H9 (cell line): ENCODE measurements around the gene PEX14. TPM values are rescaled to one million over a fixed set of nuclear protein-coding genes. Genes with fewer than 3 reads are reported as not detected.

Experiments
- DNase-seq: peaks from one replicate; pipeline ENCODE4 v3.0.0-alpha.2; 2017
- H2AFZ ChIP-seq: one replicate; pipeline ENCODE4 v1.6.1; 2013; ENCODE audit warnings: mild to moderate bottlenecking, low read length, control low read depth, moderate library complexity
- H2AK5ac ChIP-seq: 2 replicates; pipeline ENCODE4 v1.6.1; 2013; ENCODE audit warnings: low read length, control low read depth, mixed read lengths; ENCODE audit not compliant: insufficient read length
- H2BK120ac ChIP-seq: one replicate; pipeline ENCODE4 v1.6.1; 2013; ENCODE audit warnings: low read depth, mild to moderate bottlenecking, low read length, control low read depth, inconsistent platforms; ENCODE audit not compliant: poor library complexity, severe bottlenecking
- H2BK12ac ChIP-seq: 2 replicates; pipeline ENCODE4 v1.6.1; 2013; ENCODE audit warnings: low read length, control low read depth, mixed read lengths, low read depth; ENCODE audit not compliant: insufficient read length
- H2BK15ac ChIP-seq: 2 replicates; pipeline ENCODE4 v1.6.1; 2013; ENCODE audit warnings: low read depth, low read length, control low read depth
- H2BK20ac ChIP-seq: one replicate; pipeline ENCODE4 v1.6.1; 2013; ENCODE audit warnings: low read depth, mild to moderate bottlenecking, low read length, control low read depth, inconsistent platforms; ENCODE audit not compliant: poor library complexity, severe bottlenecking
- H2BK5ac ChIP-seq: 2 replicates; pipeline ENCODE4 v1.6.1; 2013; ENCODE audit warnings: low read length, control low read depth, mixed read lengths; ENCODE audit not compliant: insufficient read length
- H3K14ac ChIP-seq: 2 replicates; pipeline ENCODE4 v1.6.1; 2013; ENCODE audit warnings: low read length, control low read depth; ENCODE audit not compliant: insufficient read depth
- H3K18ac ChIP-seq: 2 replicates; pipeline ENCODE4 v1.6.1; 2013; ENCODE audit warnings: low read depth, mild to moderate bottlenecking, mixed read lengths, low read length, control low read depth; ENCODE audit not compliant: insufficient read length
- H3K23ac ChIP-seq: 2 replicates; pipeline ENCODE4 v1.6.1; 2013; ENCODE audit warnings: low read length, control low read depth, mixed read lengths, low read depth; ENCODE audit not compliant: insufficient read length
- H3K23me2 ChIP-seq: 2 replicates; pipeline ENCODE4 v1.6.1; 2013; ENCODE audit warnings: low read depth, mild to moderate bottlenecking, mixed read lengths, low read length, control low read depth; ENCODE audit not compliant: insufficient read length, poor library complexity, severe bottlenecking
- H3K27ac ChIP-seq: 2 replicates; pipeline ENCODE4 v1.5.1; 2013; ENCODE audit warnings: low read length, control low read depth, mixed read lengths, low read depth; ENCODE audit not compliant: insufficient read length
- H3K27me3 ChIP-seq: 2 replicates; pipeline ENCODE4 v1.6.1; 2013; ENCODE audit warnings: low read length, control low read depth, inconsistent platforms; ENCODE audit not compliant: insufficient read depth
- H3K4ac ChIP-seq: 2 replicates; pipeline ENCODE4 v1.6.1; 2013; ENCODE audit warnings: low read depth, mild to moderate bottlenecking, control low read depth, inconsistent platforms, low read length, moderate library complexity
- H3K4me1 ChIP-seq: 2 replicates; pipeline ENCODE4 v1.6.1; 2013; ENCODE audit warnings: low read length, control low read depth, inconsistent platforms; ENCODE audit not compliant: insufficient read depth
- H3K4me2 ChIP-seq: 2 replicates; pipeline ENCODE4 v1.6.1; 2013; ENCODE audit warnings: low read length, control low read depth, mixed read lengths; ENCODE audit not compliant: insufficient read length, insufficient read depth
- H3K56ac ChIP-seq: 2 replicates; pipeline ENCODE4 v1.6.1; 2013; ENCODE audit warnings: low read depth, mild to moderate bottlenecking, mixed read lengths, low read length, control low read depth; ENCODE audit not compliant: insufficient read length
- H3K79me1 ChIP-seq: 2 replicates; pipeline ENCODE4 v1.6.1; 2013; ENCODE audit warnings: low read depth, mild to moderate bottlenecking, moderate library complexity, low read length, control low read depth, inconsistent platforms; ENCODE audit not compliant: insufficient read depth, poor library complexity, severe bottlenecking
- H3K79me2 ChIP-seq: 2 replicates; pipeline ENCODE4 v1.6.1; 2013; ENCODE audit warnings: low read length, control low read depth, inconsistent platforms; ENCODE audit not compliant: insufficient read depth
- H3K9ac ChIP-seq: 2 replicates; pipeline ENCODE4 v1.6.1; 2013; ENCODE audit warnings: low read length, control low read depth, mixed read lengths; ENCODE audit not compliant: insufficient read length; ENCODE audit errors: extremely low read depth
- H3K9me3 ChIP-seq: one replicate; pipeline ENCODE4 v1.6.1; 2013; ENCODE audit warnings: low read depth, low read length, inconsistent platforms; ENCODE audit not compliant: control insufficient read depth
- H3T11ph ChIP-seq: one replicate; pipeline ENCODE4 v1.6.1; 2013; ENCODE audit warnings: mild to moderate bottlenecking, low read length, control low read depth, inconsistent platforms
- H4K20me1 ChIP-seq: one replicate; pipeline ENCODE4 v1.6.1; 2013; ENCODE audit not compliant: control insufficient read depth, insufficient read length, insufficient read depth
- H4K5ac ChIP-seq: 2 replicates; pipeline ENCODE4 v1.6.1; 2013; ENCODE audit warnings: low read depth, mild to moderate bottlenecking, mixed read lengths, low read length, control low read depth; ENCODE audit not compliant: insufficient read length
- H4K8ac ChIP-seq: replicated peaks from 2 replicates; pipeline ENCODE4 v1.6.1; 2013; ENCODE audit warnings: low read length, control low read depth, mixed read lengths, low read depth; ENCODE audit not compliant: insufficient read length
- H4K91ac ChIP-seq: 2 replicates; pipeline ENCODE4 v1.6.1; 2013; ENCODE audit warnings: low read depth, mild to moderate bottlenecking, moderate library complexity, mixed read lengths, low read length, control low read depth; ENCODE audit not compliant: insufficient read length
- H3K27ac Mint-ChIP-seq, 3 experiments: 2 replicates in 2 of 3; 3 replicates in 1 of 3; pipeline ENCODE4 v1.8.0; 2020 to 2021; ENCODE audit warnings: mixed read lengths in 3 of 3, mild to moderate bottlenecking in 1 of 3, moderate library complexity in 1 of 3
- H3K27me3 Mint-ChIP-seq: 2 replicates; pipeline ENCODE4 v1.8.0; 2021; ENCODE audit warnings: low read depth, mild to moderate bottlenecking, moderate library complexity, mixed read lengths
- H3K36me3 Mint-ChIP-seq, 3 experiments: 2 replicates in 2 of 3; 3 replicates in 1 of 3; pipeline ENCODE4 v1.8.0; 2020 to 2021; ENCODE audit warnings: low read depth in 3 of 3, mixed read lengths in 3 of 3; ENCODE audit not compliant: insufficient read depth in 1 of 3
- H3K4me1 Mint-ChIP-seq, 2 experiments: 2 replicates each; pipeline ENCODE4 v1.8.0; 2020; ENCODE audit warnings: mixed read lengths in 2 of 2
- H3K4me3 Mint-ChIP-seq, 2 experiments: 2 replicates in 1 of 2; 3 replicates in 1 of 2; pipeline ENCODE4 v1.8.0; 2020 to 2021; ENCODE audit warnings: mild to moderate bottlenecking in 2 of 2, mixed read lengths in 2 of 2, moderate library complexity in 1 of 2
- H3K9me3 Mint-ChIP-seq, 2 experiments: 2 replicates in 1 of 2; 3 replicates in 1 of 2; pipeline ENCODE4 v1.8.0; 2020; ENCODE audit warnings: mild to moderate bottlenecking in 2 of 2, mixed read lengths in 2 of 2, moderate library complexity in 1 of 2
- whole genome bisulfite sequencing: extraction: QIAGEN DNeasy Blood & Tissue Kit; methylation state at CpG from one replicate; pipeline ENCODE4 v1.1.7; 2013; ENCODE audit warnings: missing lambda C conversion rate, low lambda C conversion rate, mixed read lengths; ENCODE audit not compliant: insufficient read length; ENCODE audit errors: extremely low coverage; 5-methylcytosine and 5-hydroxymethylcytosine counted together
- total RNA-seq: library from RNA; stranded (reverse); gene quantifications from 2 replicates; pipeline ENCODE4 v1.2.1, GENCODE V29; 2021
- TF ChIP-seq, protein P1 (sequence below): fragments of 200-600 bp; sonication (generic); conservative IDR thresholded peaks from 3 replicates; pipeline ENCODE4 v1.8.0; 2021; ENCODE audit warnings: antibody characterized with exemption, mild to moderate bottlenecking

Gene PEX14
- total RNA-seq, 1 experiment from 2014 or later: 23.9 TPM

DNA sequence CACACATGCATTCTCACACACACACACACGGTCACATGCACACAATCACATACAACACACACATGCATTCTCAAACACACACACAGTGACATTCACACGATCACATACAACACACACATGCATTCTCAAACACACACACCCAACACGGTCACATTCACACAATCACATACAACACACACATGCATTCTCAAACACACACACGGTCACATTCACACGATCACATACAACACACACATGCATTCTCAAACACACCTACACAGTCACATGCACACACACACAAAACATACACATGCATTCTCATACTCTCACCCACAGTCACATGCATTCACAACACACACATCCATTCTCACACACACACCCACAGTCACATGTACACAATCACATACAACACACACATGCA is 186.7 kb downstream of the PEX14 start:
- H2AK5ac ChIP-seq: no peak overlapping the region
- no peak overlapping the region for H3K23ac ChIP-seq
- TF ChIP-seq, protein P1, sequence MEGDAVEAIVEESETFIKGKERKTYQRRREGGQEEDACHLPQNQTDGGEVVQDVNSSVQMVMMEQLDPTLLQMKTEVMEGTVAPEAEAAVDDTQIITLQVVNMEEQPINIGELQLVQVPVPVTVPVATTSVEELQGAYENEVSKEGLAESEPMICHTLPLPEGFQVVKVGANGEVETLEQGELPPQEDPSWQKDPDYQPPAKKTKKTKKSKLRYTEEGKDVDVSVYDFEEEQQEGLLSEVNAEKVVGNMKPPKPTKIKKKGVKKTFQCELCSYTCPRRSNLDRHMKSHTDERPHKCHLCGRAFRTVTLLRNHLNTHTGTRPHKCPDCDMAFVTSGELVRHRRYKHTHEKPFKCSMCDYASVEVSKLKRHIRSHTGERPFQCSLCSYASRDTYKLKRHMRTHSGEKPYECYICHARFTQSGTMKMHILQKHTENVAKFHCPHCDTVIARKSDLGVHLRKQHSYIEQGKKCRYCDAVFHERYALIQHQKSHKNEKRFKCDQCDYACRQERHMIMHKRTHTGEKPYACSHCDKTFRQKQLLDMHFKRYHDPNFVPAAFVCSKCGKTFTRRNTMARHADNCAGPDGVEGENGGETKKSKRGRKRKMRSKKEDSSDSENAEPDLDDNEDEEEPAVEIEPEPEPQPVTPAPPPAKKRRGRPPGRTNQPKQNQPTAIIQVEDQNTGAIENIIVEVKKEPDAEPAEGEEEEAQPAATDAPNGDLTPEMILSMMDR: no peak
- peak overlapping the region; percentile 13 for H4K5ac ChIP-seq
- no peak overlapping the region for H3K4ac ChIP-seq
- no peak overlapping the region for H2BK20ac ChIP-seq
- Mint-ChIP-seq H3K27me3 (no peaks in the 10 kb centered on the region), H3K36me3 (no peaks in the 10 kb centered on the region), H3K4me3 (no peak overlapping the region), H3K4me1 (peaks cover 10 to 12% of the 10 kb centered on the region in 2 experiments), H3K27ac (no peak overlapping the region), H3K9me3 (no peaks in the 10 kb centered on the region)
- no peaks in the 10 kb centered on the region for H3K23me2 ChIP-seq
- no peak overlapping the region for H3K4me2 ChIP-seq
- H3K56ac ChIP-seq: peak overlapping the region; percentile 4
- no peak for DNase-seq
- H3K14ac ChIP-seq: no peak overlapping the region
- H3K9me3 ChIP-seq: no peaks in the 10 kb centered on the region
- no peak overlapping the region for H2BK15ac ChIP-seq
- H3K18ac ChIP-seq: no peak overlapping the region
- H3K9ac ChIP-seq: no peak overlapping the region
- H2BK5ac ChIP-seq: no peak overlapping the region
- H3K4me1 ChIP-seq: no peaks in the 10 kb centered on the region
- H2AFZ ChIP-seq: no peak overlapping the region
- H4K91ac ChIP-seq: no peak overlapping the region
- no peaks in the 10 kb centered on the region for H3K79me1 ChIP-seq
- no peak overlapping the region for H3K27ac ChIP-seq
- 100% methylated on average over 2 of the region's 5 CpGs for WGBS
- H3K79me2 ChIP-seq: no peaks in the 10 kb centered on the region
- H2BK120ac ChIP-seq: no peak overlapping the region
- no peak overlapping the region for H3T11ph ChIP-seq
- H4K8ac ChIP-seq: no peak overlapping the region
- no peak overlapping the region for H2BK12ac ChIP-seq
- no peaks in the 10 kb centered on the region for H3K27me3 ChIP-seq
- H4K20me1 ChIP-seq: no peaks in the 10 kb centered on the region
